ENCODE results near the gene YES1. TPM values are rescaled to one million over a fixed set of nuclear protein-coding genes. Genes with fewer than 3 reads are reported as not detected.

YES1 gene
- total and polyA plus RNA-seq, 5 donors from 2014 or later, result 0.23 to 4.1 (median 1.5) TPM

DNA sequence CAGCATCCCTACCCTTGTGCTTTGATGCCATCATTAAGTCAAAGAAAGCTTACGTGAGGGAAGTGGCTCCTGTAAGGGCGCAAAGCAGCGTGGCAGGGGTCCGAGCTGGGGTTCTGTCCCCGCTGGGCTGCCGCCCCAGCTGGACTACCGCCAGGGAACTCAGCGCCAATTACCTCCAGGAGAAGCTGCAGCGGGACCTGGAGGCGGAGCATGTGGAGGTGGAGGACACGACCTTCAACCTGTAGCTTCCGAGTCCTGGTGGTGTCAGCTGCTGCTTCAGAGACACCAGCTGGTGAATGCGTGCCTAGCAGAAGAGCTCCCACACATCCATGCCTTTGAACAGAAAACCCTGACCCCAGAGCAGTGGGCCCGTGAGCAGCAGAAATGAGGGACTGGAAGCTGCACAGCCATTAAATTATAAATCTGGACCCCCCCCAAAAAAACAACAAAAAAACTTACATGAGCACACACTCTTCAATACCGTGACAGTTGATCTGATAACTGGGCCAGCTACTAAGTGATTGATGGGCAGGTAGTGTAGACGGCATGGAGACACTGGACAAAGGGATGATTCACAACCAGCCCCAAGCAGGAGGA, 20.1 kb upstream of the YES1 start:
- peak overlapping the region in 1 of 3 donors; percentile 46 for H3K27ac Mint-ChIP-seq
- no peak for ATAC-seq (ENCODE audit: low read depth in 2 of 2)
- Histone ChIP-seq H3K27ac (ENCODE audit: insufficient read depth, low read length, poor library complexity, severe bottlenecking) (no peak overlapping the region), H3K36me3 (ENCODE audit: control insufficient read depth, insufficient read depth, low read length) (no peaks in the 10 kb centered on the region), H3K9me3 (ENCODE audit: control insufficient read depth in 2 of 2, low read length in 2 of 2) (no peaks in the 10 kb centered on the region), H3K27me3 (ENCODE audit: control insufficient read depth, insufficient read depth, low read length) (no peaks in the 10 kb centered on the region), H3K4me3 (ENCODE audit: low read depth, low read length) (no peak overlapping the region), H3K4me1 (ENCODE audit: control insufficient read depth, insufficient read depth, low read length, poor library complexity, severe bottlenecking) (peaks cover 17% of the 10 kb centered on the region)
- H3K9me3 Mint-ChIP-seq, result peaks cover 0 to 3% (median 0%) of the 10 kb centered on the region in 7 donors
- H3K27me3 Mint-ChIP-seq, result peaks cover 8% of the 10 kb centered on the region
- H3K36me3 Mint-ChIP-seq, result no peaks in the 10 kb centered on the region
- no peak overlapping the region for H3K4me3 Mint-ChIP-seq
- DNase-seq, result peak in 1 of 3 donors; percentile 51
- peaks cover 8 to 25% (median 14%) of the 10 kb centered on the region in 4 donors for H3K4me1 Mint-ChIP-seq

DNA sequence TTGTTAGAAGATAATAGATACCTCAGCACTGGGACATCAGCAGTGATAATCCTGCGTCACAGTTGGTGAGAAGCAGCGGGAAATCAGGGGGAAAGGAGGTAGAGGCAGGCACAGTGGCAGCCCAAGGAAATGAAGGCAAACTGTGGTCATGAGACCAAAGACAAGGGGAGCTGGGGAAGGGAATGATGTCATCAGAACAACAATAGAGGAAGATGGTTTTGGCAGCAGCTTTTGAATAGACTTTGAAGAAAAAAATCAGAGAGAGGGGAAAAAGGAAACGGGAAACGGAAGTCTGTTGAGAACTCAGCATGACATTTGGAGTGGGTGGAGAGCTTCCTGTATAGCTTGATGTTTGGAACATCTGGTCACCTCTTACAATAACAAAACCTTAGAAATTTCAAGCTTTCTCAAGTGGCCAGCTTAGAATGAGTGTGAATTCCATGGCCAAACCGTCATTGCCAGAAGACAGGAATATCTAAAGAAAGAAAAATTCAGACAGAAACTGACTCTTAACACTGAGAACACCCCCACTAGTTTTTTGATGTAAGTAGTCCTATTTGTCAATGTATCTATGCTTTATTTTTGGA, 18.4 kb upstream of the YES1 start:
- Mint-ChIP-seq H3K27ac (peak overlapping the region; percentile 11 to 91 (median 67)), H3K9me3 (peaks cover 0 to 3% (median 0%) of the 10 kb centered on the region in 7 donors), H3K27me3 (no peaks in the 10 kb centered on the region), H3K4me1 (peaks cover 4 to 27% (median 14%) of the 10 kb centered on the region in 4 donors), H3K36me3 (no peaks in the 10 kb centered on the region), H3K4me3 (peak overlapping the region; percentile 1 to 78 (median 54))
- Histone ChIP-seq H3K9me3 (ENCODE audit: control insufficient read depth in 2 of 2, low read length in 2 of 2) (no peaks in the 10 kb centered on the region), H3K36me3 (ENCODE audit: control insufficient read depth, insufficient read depth, low read length) (no peaks in the 10 kb centered on the region), H3K27ac (ENCODE audit: insufficient read depth, low read length, poor library complexity, severe bottlenecking) (peak overlapping the region; percentile 9), H3K4me1 (ENCODE audit: control insufficient read depth, insufficient read depth, low read length, poor library complexity, severe bottlenecking) (peaks cover 17% of the 10 kb centered on the region), H3K4me3 (ENCODE audit: low read depth, low read length) (peak overlapping the region; percentile 60), H3K27me3 (ENCODE audit: control insufficient read depth, insufficient read depth, low read length) (no peaks in the 10 kb centered on the region)
- DNase-seq (peak; percentile 6 to 80 (median 60)), ATAC-seq (ENCODE audit: low read depth in 2 of 2) (peak; percentile 50 to 74)

DNA sequence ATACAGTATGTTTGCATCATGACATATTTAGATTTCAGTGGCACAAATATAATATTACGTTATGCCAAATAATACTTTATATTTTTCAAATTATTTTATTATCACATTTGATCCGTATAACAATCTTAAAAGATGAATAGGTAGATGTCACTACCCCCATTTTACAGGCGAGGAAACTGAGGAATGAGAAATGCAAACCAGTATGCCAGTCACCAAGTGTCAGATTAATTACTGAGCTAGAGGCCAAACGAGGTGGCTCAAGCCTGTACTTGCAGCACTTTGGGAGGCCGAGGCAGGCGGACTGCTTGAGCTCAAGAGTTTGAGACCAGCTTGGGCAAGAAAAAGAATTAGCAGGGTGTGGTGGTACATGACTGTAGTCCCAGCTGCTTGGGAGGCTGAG, 17.4 kb upstream of the YES1 start:
- no peaks in the 10 kb centered on the region for H3K27me3 ChIP-seq (ENCODE audit: control insufficient read depth, insufficient read depth, low read length)
- DNase-seq (no peak), ATAC-seq (ENCODE audit: low read depth in 2 of 2) (no peak)
- Mint-ChIP-seq H3K27me3 (peaks cover 6% of the 10 kb centered on the region), H3K4me1 (peaks cover 4 to 27% (median 14%) of the 10 kb centered on the region in 4 donors), H3K36me3 (no peaks in the 10 kb centered on the region), H3K9me3 (peaks cover 0 to 3% (median 0%) of the 10 kb centered on the region in 7 donors), H3K4me3 (no peak overlapping the region), H3K27ac (no peak overlapping the region)
- H3K4me3 ChIP-seq (ENCODE audit: low read depth, low read length), result no peak overlapping the region
- no peaks in the 10 kb centered on the region for H3K9me3 ChIP-seq (ENCODE audit: control insufficient read depth in 2 of 2, low read length in 2 of 2)
- H3K36me3 ChIP-seq (ENCODE audit: control insufficient read depth, insufficient read depth, low read length), result no peaks in the 10 kb centered on the region
- H3K27ac ChIP-seq (ENCODE audit: insufficient read depth, low read length, poor library complexity, severe bottlenecking), result no peak overlapping the region
- peaks cover 17% of the 10 kb centered on the region for H3K4me1 ChIP-seq (ENCODE audit: control insufficient read depth, insufficient read depth, low read length, poor library complexity, severe bottlenecking)

DNA sequence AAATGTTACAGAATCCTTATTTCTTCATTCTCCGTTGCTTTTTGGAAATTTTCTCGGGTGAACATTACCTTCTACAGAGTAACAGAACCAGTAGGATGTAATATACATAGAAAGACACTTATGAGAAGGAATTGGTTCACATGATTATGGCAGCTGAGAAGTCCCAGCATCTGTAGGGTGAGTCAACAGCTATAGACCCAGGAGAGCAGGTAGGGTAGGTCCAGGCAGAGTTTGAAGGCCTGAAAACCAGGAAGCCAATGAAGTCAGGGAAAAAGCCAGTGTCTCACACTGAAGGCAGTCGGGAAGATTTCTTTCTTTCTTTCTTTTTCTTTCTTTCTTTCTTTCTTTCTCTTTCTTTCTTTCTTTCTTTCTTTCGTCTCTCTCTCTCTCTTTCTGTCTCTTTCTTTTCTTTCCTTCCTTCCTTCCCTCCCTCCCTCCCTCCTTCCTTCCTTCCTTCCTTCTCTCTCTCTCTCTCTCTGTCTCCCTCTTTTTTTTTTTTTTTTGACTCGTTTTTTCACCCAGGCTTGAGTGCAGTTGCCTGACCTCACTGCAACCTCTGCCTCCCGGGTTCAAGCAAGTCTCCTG, 15.1 kb upstream of the YES1 start:
- DNase-seq (no peak), ATAC-seq (ENCODE audit: low read depth in 2 of 2) (no peak)
- Mint-ChIP-seq H3K27ac (no peak overlapping the region), H3K4me3 (no peak overlapping the region), H3K27me3 (peaks cover 21% of the 10 kb centered on the region), H3K4me1 (peaks cover 4 to 27% (median 14%) of the 10 kb centered on the region in 4 donors), H3K36me3 (no peaks in the 10 kb centered on the region), H3K9me3 (no peaks in the 10 kb centered on the region)
- no peaks in the 10 kb centered on the region for H3K27me3 ChIP-seq (ENCODE audit: control insufficient read depth, insufficient read depth, low read length)
- peaks cover 17% of the 10 kb centered on the region for H3K4me1 ChIP-seq (ENCODE audit: control insufficient read depth, insufficient read depth, low read length, poor library complexity, severe bottlenecking)
- no peak overlapping the region for H3K4me3 ChIP-seq (ENCODE audit: low read depth, low read length)
- no peaks in the 10 kb centered on the region for H3K9me3 ChIP-seq (ENCODE audit: control insufficient read depth in 2 of 2, low read length in 2 of 2)
- no peaks in the 10 kb centered on the region for H3K36me3 ChIP-seq (ENCODE audit: control insufficient read depth, insufficient read depth, low read length)
- H3K27ac ChIP-seq (ENCODE audit: insufficient read depth, low read length, poor library complexity, severe bottlenecking), result no peak overlapping the region

DNA sequence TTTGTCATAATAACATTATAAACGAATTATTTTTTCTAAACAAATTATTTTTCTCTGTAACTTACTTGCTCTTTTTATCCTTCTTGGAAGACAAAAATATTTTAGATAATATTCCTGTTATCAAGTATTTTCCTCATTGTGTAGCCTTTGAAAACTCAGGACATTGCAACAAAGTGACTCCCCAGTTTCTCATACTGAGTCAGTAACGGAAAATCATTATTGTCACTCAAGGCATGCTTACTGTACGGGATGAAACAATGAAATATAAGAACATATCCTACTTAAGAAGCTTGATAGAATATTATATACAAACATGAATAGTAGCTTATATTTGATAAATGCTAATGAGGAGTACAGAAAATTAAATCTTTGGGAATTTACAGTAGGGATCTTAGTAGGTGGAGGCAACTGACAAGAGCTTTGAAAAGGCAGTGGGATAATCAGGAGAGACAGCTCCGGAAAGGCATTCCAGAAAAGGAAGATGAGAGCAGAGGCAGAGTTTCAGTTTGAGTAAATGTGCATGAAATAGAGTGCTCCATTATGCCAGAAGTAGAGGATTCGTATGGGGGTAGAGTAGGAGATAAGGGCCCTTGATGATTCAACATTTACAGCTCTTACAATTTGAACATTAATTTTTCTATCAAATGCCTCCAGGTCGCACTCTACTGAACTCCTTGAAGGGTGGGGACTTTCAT, 14.0 kb upstream of the YES1 start:
- peaks cover 4 to 18% (median 12%) of the 10 kb centered on the region in 4 donors for H3K4me1 Mint-ChIP-seq
- H3K4me3 Mint-ChIP-seq, result no peak overlapping the region
- no peak overlapping the region for H3K27ac Mint-ChIP-seq
- Histone ChIP-seq H3K36me3 (ENCODE audit: control insufficient read depth, insufficient read depth, low read length) (no peaks in the 10 kb centered on the region), H3K27ac (ENCODE audit: insufficient read depth, low read length, poor library complexity, severe bottlenecking) (no peak overlapping the region), H3K27me3 (ENCODE audit: control insufficient read depth, insufficient read depth, low read length) (no peaks in the 10 kb centered on the region), H3K4me1 (ENCODE audit: control insufficient read depth, insufficient read depth, low read length, poor library complexity, severe bottlenecking) (peaks cover 17% of the 10 kb centered on the region), H3K9me3 (ENCODE audit: control insufficient read depth in 2 of 2, low read length in 2 of 2) (no peaks in the 10 kb centered on the region), H3K4me3 (ENCODE audit: low read depth, low read length) (no peak overlapping the region)
- ATAC-seq (ENCODE audit: low read depth in 2 of 2) (no peak), DNase-seq (no peak)
- peaks cover 21% of the 10 kb centered on the region for H3K27me3 Mint-ChIP-seq
- no peaks in the 10 kb centered on the region for H3K36me3 Mint-ChIP-seq
- no peaks in the 10 kb centered on the region for H3K9me3 Mint-ChIP-seq

DNA sequence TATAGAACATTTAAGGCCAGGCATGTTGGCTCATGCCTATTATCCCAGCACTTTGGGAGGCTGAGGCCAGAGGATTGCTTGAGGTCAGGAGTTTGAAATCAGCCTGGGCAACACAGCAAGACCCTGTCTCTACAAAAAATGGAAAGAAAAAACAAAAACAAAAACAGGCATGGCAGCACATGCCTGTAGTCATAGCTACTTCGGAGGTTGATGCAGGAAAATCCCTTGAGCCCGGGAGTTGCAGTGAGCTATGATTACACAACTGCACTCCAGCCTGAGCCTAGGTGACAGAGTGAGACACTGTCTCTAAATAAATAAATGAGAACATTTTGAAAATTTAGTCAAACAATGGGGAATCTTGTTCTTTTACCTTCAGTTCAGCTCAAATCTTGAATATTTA, 12.1 kb upstream of the YES1 start:
- DNase-seq, result no peak
- Histone ChIP-seq H3K36me3 (ENCODE audit: control insufficient read depth, insufficient read depth, low read length) (no peaks in the 10 kb centered on the region), H3K9me3 (ENCODE audit: control insufficient read depth in 2 of 2, low read length in 2 of 2) (no peaks in the 10 kb centered on the region), H3K27me3 (ENCODE audit: control insufficient read depth, insufficient read depth, low read length) (peaks cover 3% of the 10 kb centered on the region), H3K4me3 (ENCODE audit: low read depth, low read length) (no peak overlapping the region), H3K4me1 (ENCODE audit: control insufficient read depth, insufficient read depth, low read length, poor library complexity, severe bottlenecking) (no peaks in the 10 kb centered on the region), H3K27ac (ENCODE audit: insufficient read depth, low read length, poor library complexity, severe bottlenecking) (no peak overlapping the region)
- no peaks in the 10 kb centered on the region for H3K9me3 Mint-ChIP-seq
- peaks cover 21% of the 10 kb centered on the region for H3K27me3 Mint-ChIP-seq
- ATAC-seq (ENCODE audit: low read depth in 2 of 2), result no peak
- no peak overlapping the region for H3K27ac Mint-ChIP-seq
- no peaks in the 10 kb centered on the region for H3K36me3 Mint-ChIP-seq
- peaks cover 0 to 4% (median 0%) of the 10 kb centered on the region in 4 donors for H3K4me1 Mint-ChIP-seq
- H3K4me3 Mint-ChIP-seq, result no peak overlapping the region

DNA sequence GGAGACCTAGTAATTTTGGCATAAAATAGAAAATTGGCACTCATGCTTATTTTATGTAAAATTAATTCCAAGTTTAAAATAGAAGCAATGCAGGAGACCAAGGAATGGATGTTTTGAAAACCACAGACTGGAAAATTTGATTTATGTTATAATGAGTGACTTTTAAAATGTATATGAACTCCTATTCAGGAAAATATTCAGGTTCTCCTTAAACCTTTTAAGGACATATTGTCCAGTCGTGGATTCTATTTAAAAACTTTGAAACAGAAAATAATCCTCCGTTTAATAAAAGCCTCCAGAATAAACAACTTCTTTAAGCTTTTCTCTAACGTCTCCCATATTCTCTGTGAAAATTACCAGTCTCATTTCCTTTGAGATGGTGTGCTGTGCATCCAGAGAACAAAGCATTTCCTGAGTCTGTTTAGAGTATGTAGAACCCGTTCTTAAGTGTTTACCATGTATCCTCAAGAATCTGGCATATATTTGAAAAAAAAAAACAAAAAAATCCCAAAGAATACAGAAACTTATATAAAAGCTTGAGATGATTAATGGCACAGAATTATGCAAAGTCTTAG, 8.6 kb upstream of the YES1 start:
- Histone ChIP-seq H3K4me3 (ENCODE audit: low read depth, low read length) (no peak overlapping the region), H3K4me1 (ENCODE audit: control insufficient read depth, insufficient read depth, low read length, poor library complexity, severe bottlenecking) (no peaks in the 10 kb centered on the region), H3K27me3 (ENCODE audit: control insufficient read depth, insufficient read depth, low read length) (peaks cover 8% of the 10 kb centered on the region), H3K27ac (ENCODE audit: insufficient read depth, low read length, poor library complexity, severe bottlenecking) (no peak overlapping the region), H3K9me3 (ENCODE audit: control insufficient read depth in 2 of 2, low read length in 2 of 2) (no peaks in the 10 kb centered on the region), H3K36me3 (ENCODE audit: control insufficient read depth, insufficient read depth, low read length) (no peaks in the 10 kb centered on the region)
- Mint-ChIP-seq H3K36me3 (no peaks in the 10 kb centered on the region), H3K27ac (no peak overlapping the region), H3K27me3 (peaks cover 29% of the 10 kb centered on the region), H3K4me3 (no peak overlapping the region), H3K4me1 (peaks cover 0 to 18% (median 7%) of the 10 kb centered on the region in 4 donors), H3K9me3 (no peaks in the 10 kb centered on the region)
- no peak for DNase-seq
- no peak for ATAC-seq (ENCODE audit: low read depth in 2 of 2)
